HEK293T (cell line): ENCODE measurements around the gene ARHGAP22.

Source experiments
- BHLHE40 ChIP-seq: fragments of 450-650 bp; IDR thresholded peaks from 2 replicates; pipeline ENCODE4 v1.6.1; 2016; ENCODE audit warnings: mild to moderate bottlenecking, moderate library complexity, borderline replicate concordance
- CTBP1 ChIP-seq: fragments of 450-650 bp; IDR thresholded peaks from 2 replicates; pipeline ENCODE4 v1.6.1; 2016; ENCODE audit warnings: borderline replicate concordance
- FOXK2 ChIP-seq: fragments of 450-650 bp; IDR thresholded peaks from 2 replicates; pipeline ENCODE4 v1.6.1; 2016; ENCODE audit warnings: mild to moderate bottlenecking
- TARDBP ChIP-seq: fragments of 450-650 bp; IDR thresholded peaks from 2 replicates; pipeline ENCODE4 v1.6.1; 2016
- ZNF384 ChIP-seq: fragments of 450-650 bp; IDR thresholded peaks from 2 replicates; pipeline ENCODE4 v1.6.1; 2016

- TF ChIP-seq ZNF384 (no peak), FOXK2 (no peak), TARDBP (no peak), CTBP1 (no peak), BHLHE40 (no peak)
Measured at GRCh38 chr10:48440771-48441170, 164.1 kb downstream of the ARHGAP22 start.
